Measurements from ENCODE around the gene MUC2.

Gene MUC2

GRCh38 chr11:1052133-1053011 is 22.3 kb upstream of the MUC2 start:
- no peak for DNase-seq

- DNase-seq = no peak
Observed at GRCh38 chr11:1053121-1053901, 21.4 kb upstream of the MUC2 start.

- DNase-seq = no peak
Observed at GRCh38 chr11:1054143-1055108, 20.2 kb upstream of the MUC2 start.

- DNase-seq = no peak
Observed at GRCh38 chr11:1055109-1055703, 19.5 kb upstream of the MUC2 start.

GRCh38 chr11:1055990-1056771 is 18.5 kb upstream of the MUC2 start:
- DNase-seq = peak in 1 of 2 experiments; percentile 11

GRCh38 chr11:1057806-1058205 is 16.9 kb upstream of the MUC2 start:
- DNase-seq = no peak

GRCh38 chr11:1059759-1060158 is 14.9 kb upstream of the MUC2 start:
- DNase-seq = no peak

GRCh38 chr11:1060410-1060809 is 14.3 kb upstream of the MUC2 start:
- DNase-seq = peak in 1 of 2 experiments; percentile 6

- DNase-seq = no peak
Observed at GRCh38 chr11:1060852-1061616, 13.6 kb upstream of the MUC2 start.

- DNase-seq = no peak
Observed at GRCh38 chr11:1062075-1062820, 12.4 kb upstream of the MUC2 start.

- DNase-seq = no peak
Observed at GRCh38 chr11:1064167-1064566, 10.5 kb upstream of the MUC2 start.

- DNase-seq = no peak
Observed at GRCh38 chr11:1067812-1068496, 6.7 kb upstream of the MUC2 start.

- no peak for DNase-seq
Observed at GRCh38 chr11:1069740-1070139, 4.9 kb upstream of the MUC2 start.

GRCh38 chr11:1070594-1071462 is 3.8 kb upstream of the MUC2 start:
- no peak for DNase-seq

- no peak for DNase-seq
Observed at GRCh38 chr11:1071571-1072115, 3.0 kb upstream of the MUC2 start.

- DNase-seq = no peak
Observed at GRCh38 chr11:1072116-1072820, 2.4 kb upstream of the MUC2 start.

GRCh38 chr11:1072821-1073231 is 1.8 kb upstream of the MUC2 start:
- DNase-seq = no peak

Measured in activated T-cell treated with anti-CD3 and anti-CD28 coated beads, Interleukin-2, amount 50 U/mL, for 48 hours (primary cell).